Activated T-cell treated with anti-CD3 and anti-CD28 coated beads, Interleukin-2, amount 50 U/mL, for 4 hours (primary cell): ENCODE results near the gene HLA-DRB5. TPM values are rescaled to one million over a fixed set of nuclear protein-coding genes. Genes with fewer than 3 reads are reported as not detected.
"Not testable (repeated sequence)": the region's sequence is repeated elsewhere in the genome, so short reads cannot be mapped to it uniquely, and the experiment has no call there.

ENCODE experiments used
- ATAC-seq, 2 donors: fragments of 200-7000 bp; cut with Tn5 transposase; one replicate each; pipeline ENCODE4 v1.10.0; 2021
- DNase-seq: peaks from one replicate; pipeline ENCODE4 v3.0.0-alpha.2; 2020
- H3K27me3 Mint-ChIP-seq: one replicate; pipeline ENCODE4 v1.8.0; 2021; ENCODE audit warnings: low read depth, mixed read lengths
- H3K36me3 Mint-ChIP-seq: one replicate; pipeline ENCODE4 v1.8.0; 2022; ENCODE audit warnings: mixed read lengths; ENCODE audit not compliant: insufficient read depth
- H3K4me1 Mint-ChIP-seq: one replicate; pipeline ENCODE4 v1.8.0; 2021; ENCODE audit warnings: low read depth, mixed read lengths
- H3K4me3 Mint-ChIP-seq: one replicate; pipeline ENCODE4 v1.8.0; 2021; ENCODE audit warnings: mild to moderate bottlenecking, moderate library complexity, mixed read lengths
- H3K9me3 Mint-ChIP-seq: one replicate; pipeline ENCODE4 v1.8.0; 2021; ENCODE audit warnings: mixed read lengths
- total RNA-seq, 3 donors: library from RNA; stranded (reverse); gene quantifications; one replicate each; pipeline ENCODE4 v1.2.1, GENCODE V29; 2021

Gene HLA-DRB5
- total RNA-seq, 3 donors from 2014 or later, result 1.1 to 6.0 (median 2.5) TPM

GRCh38 chr6:32473376-32474348, 56.4 kb downstream of the HLA-DRB5 start:
- not testable (repeated sequence) for DNase-seq, H3K9me3 Mint-ChIP-seq, H3K4me3 Mint-ChIP-seq, H3K36me3 Mint-ChIP-seq, H3K4me1 Mint-ChIP-seq
- peak; percentile 78 to 89 for ATAC-seq
- H3K27me3 Mint-ChIP-seq, result peaks cover 30% of the 10 kb centered on the region

- H3K36me3 Mint-ChIP-seq, result no peaks in the 10 kb centered on the region
- H3K4me3 Mint-ChIP-seq, result no peak overlapping the region
- ATAC-seq (no peak), DNase-seq (no peak)
- no peaks in the 10 kb centered on the region for H3K9me3 Mint-ChIP-seq
- H3K4me1 Mint-ChIP-seq, result peaks cover 2% of the 10 kb centered on the region
- peaks cover 30% of the 10 kb centered on the region for H3K27me3 Mint-ChIP-seq
Observed at GRCh38 chr6:32472781-32473375, 57.2 kb downstream of the HLA-DRB5 start.

GRCh38 chr6:32467743-32468503, 62.2 kb downstream of the HLA-DRB5 start:
- ATAC-seq, H3K36me3 Mint-ChIP-seq: not testable (repeated sequence)
- H3K27me3 Mint-ChIP-seq, result peaks cover 29% of the 10 kb centered on the region

More at GRCh38 chr6:32467743-32468503, 62.2 kb downstream of the HLA-DRB5 start:
- DNase-seq, H3K4me3 Mint-ChIP-seq, H3K4me1 Mint-ChIP-seq: not testable (repeated sequence)
- H3K9me3 Mint-ChIP-seq, result peaks cover 17% of the 10 kb centered on the region

Other genes starting within 250 kb of the HLA-DRB5 start
- not detected for gene TSBP1, start 158.4 kb downstream of the HLA-DRB5 start, total RNA-seq
- gene BTNL2, start 123.1 kb downstream of the HLA-DRB5 start, total RNA-seq, result not detected
- gene HLA-DRA, start 90.4 kb downstream of the HLA-DRB5 start, total RNA-seq, result 10 to 100 TPM; 14.2 to 37.3 (median 18.4) TPM
- 10 to 100 TPM in 2 of 3 donors, 1 to 10 TPM in 1; 6.4 to 15.0 (median 11.3) TPM for gene HLA-DRB1, start 59.6 kb upstream of the HLA-DRB5 start, total RNA-seq
- 10 to 100 TPM in 1 of 3 donors, 1 to 10 TPM in 2; 6.6 to 13.1 (median 6.7) TPM for gene HLA-DQA1, start 107.1 kb upstream of the HLA-DRB5 start, total RNA-seq
- 10 to 100 TPM in 1 of 3 donors, 1 to 10 TPM in 2; 3.8 to 12.5 (median 6.2) TPM for gene HLA-DQB1, start 136.4 kb upstream of the HLA-DRB5 start, total RNA-seq
- under 1 TPM in 2 of 3 donors, not detected in 1; 0.41 to 0.50 TPM for gene HLA-DQA2, start 211.1 kb upstream of the HLA-DRB5 start, total RNA-seq
- gene HLA-DQB2, start 233.2 kb upstream of the HLA-DRB5 start, total RNA-seq, result under 1 TPM in 2 of 3 donors, not detected in 1; 0.56 to 0.82 TPM